ENCODE measurements around the gene FAM170B. TPM values are rescaled to one million over a fixed set of nuclear protein-coding genes. Genes with fewer than 3 reads are reported as not detected.

The FAM170B gene
- total and polyA plus RNA-seq, 4 donors = 0.13 to 0.34 TPM; not detected in 2

GRCh38 chr10:49107887-49108267 is 25.9 kb downstream of the FAM170B start:
- Histone ChIP-seq H3K27me3 (ENCODE audit: control insufficient read depth in 3 of 3, insufficient read depth in 3 of 3, low read length in 2 of 3) (peaks cover 0 to 2% (median 0%) of the 10 kb centered on the region in 3 donors), H3K9me3 (ENCODE audit: control insufficient read depth in 4 of 4, insufficient read depth in 3 of 4, low read length in 3 of 4) (peaks cover 0 to 5% (median 0%) of the 10 kb centered on the region in 4 donors), H3K36me3 (ENCODE audit: control insufficient read depth in 4 of 4, insufficient read depth in 4 of 4, low read length in 4 of 4) (peaks cover 0 to 14% (median 4%) of the 10 kb centered on the region in 4 donors), H3K27ac (ENCODE audit: low read depth in 1 of 2, low read length in 1 of 2) (no peak overlapping the region), H3K4me1 (ENCODE audit: control insufficient read depth in 5 of 5, insufficient read depth in 5 of 5, low read length in 5 of 5) (peaks cover 15 to 64% (median 20%) of the 10 kb centered on the region in 5 donors), H3K9ac (ENCODE audit: insufficient read depth in 1 of 2, low read length in 2 of 2) (no peak overlapping the region), H3K4me3 (no peak overlapping the region)
- WGBS, 2 donors = 85 to 97% methylated on average over 5 to 8 of the region's 8 CpGs
- DNase-seq (no peak), ATAC-seq (ENCODE audit: insufficient read depth, low FRiP score) (no peak)
- no peak for TF ChIP-seq CTCF (IDR thresholded peaks at IDR 0.05; ENCODE audit: control extremely low read depth, extremely low read depth)

- no peak overlapping the region for H3K9ac ChIP-seq (ENCODE audit: insufficient read depth in 1 of 2, low read length in 2 of 2)
- peaks cover 15 to 62% (median 20%) of the 10 kb centered on the region in 5 donors for H3K4me1 ChIP-seq (ENCODE audit: control insufficient read depth in 5 of 5, insufficient read depth in 5 of 5, low read length in 5 of 5)
- 97% methylated on average over 17 of the region's 17 CpGs for WGBS, 2 donors
- peak overlapping the region; percentile 22 to 28 for H3K27ac ChIP-seq (ENCODE audit: low read depth in 1 of 2, low read length in 1 of 2)
- ATAC-seq (ENCODE audit: insufficient read depth, low FRiP score) = no peak
- H3K36me3 ChIP-seq (ENCODE audit: control insufficient read depth in 4 of 4, insufficient read depth in 4 of 4, low read length in 4 of 4) = peaks cover 0 to 14% (median 4%) of the 10 kb centered on the region in 4 donors
- peaks cover 0 to 5% (median 0%) of the 10 kb centered on the region in 4 donors for H3K9me3 ChIP-seq (ENCODE audit: control insufficient read depth in 4 of 4, insufficient read depth in 3 of 4, low read length in 3 of 4)
- H3K27me3 ChIP-seq (ENCODE audit: control insufficient read depth in 3 of 3, insufficient read depth in 3 of 3, low read length in 2 of 3) = peaks cover 0 to 2% (median 0%) of the 10 kb centered on the region in 3 donors
- DNase-seq = no peak
- H3K4me3 ChIP-seq = no peak overlapping the region
- TF ChIP-seq CTCF (IDR thresholded peaks at IDR 0.05; ENCODE audit: control extremely low read depth, extremely low read depth) = no peak
Measured at GRCh38 chr10:49107111-49107886, 26.5 kb downstream of the FAM170B start.

- ATAC-seq (ENCODE audit: insufficient read depth, low FRiP score) (no peak), DNase-seq (peak in 2 of 3 donors; percentile 48 to 52)
- Histone ChIP-seq H3K9me3 (ENCODE audit: control insufficient read depth in 4 of 4, insufficient read depth in 3 of 4, low read length in 3 of 4) (peaks cover 0 to 5% (median 0%) of the 10 kb centered on the region in 4 donors), H3K9ac (ENCODE audit: insufficient read depth in 1 of 2, low read length in 2 of 2) (no peak overlapping the region), H3K4me1 (ENCODE audit: control insufficient read depth in 5 of 5, insufficient read depth in 5 of 5, low read length in 5 of 5) (peaks cover 15 to 56% (median 18%) of the 10 kb centered on the region in 5 donors), H3K4me3 (no peak overlapping the region), H3K36me3 (ENCODE audit: control insufficient read depth in 4 of 4, insufficient read depth in 4 of 4, low read length in 4 of 4) (peaks cover 0 to 14% (median 4%) of the 10 kb centered on the region in 4 donors), H3K27ac (ENCODE audit: low read depth in 1 of 2, low read length in 1 of 2) (peak overlapping the region; percentile 22 to 28), H3K27me3 (ENCODE audit: control insufficient read depth in 3 of 3, insufficient read depth in 3 of 3, low read length in 2 of 3) (no peaks in the 10 kb centered on the region)
- no peak for TF ChIP-seq CTCF (IDR thresholded peaks at IDR 0.05; ENCODE audit: control extremely low read depth, extremely low read depth)
- WGBS, 2 donors = 46 to 51% methylated on average over 7 of the region's 7 CpGs
Measured at GRCh38 chr10:49106451-49106850, 27.4 kb downstream of the FAM170B start.

Measured in lung (tissue), 12 donors.